Measurements from ENCODE around the gene ACSL6.

The ACSL6 gene

DNA sequence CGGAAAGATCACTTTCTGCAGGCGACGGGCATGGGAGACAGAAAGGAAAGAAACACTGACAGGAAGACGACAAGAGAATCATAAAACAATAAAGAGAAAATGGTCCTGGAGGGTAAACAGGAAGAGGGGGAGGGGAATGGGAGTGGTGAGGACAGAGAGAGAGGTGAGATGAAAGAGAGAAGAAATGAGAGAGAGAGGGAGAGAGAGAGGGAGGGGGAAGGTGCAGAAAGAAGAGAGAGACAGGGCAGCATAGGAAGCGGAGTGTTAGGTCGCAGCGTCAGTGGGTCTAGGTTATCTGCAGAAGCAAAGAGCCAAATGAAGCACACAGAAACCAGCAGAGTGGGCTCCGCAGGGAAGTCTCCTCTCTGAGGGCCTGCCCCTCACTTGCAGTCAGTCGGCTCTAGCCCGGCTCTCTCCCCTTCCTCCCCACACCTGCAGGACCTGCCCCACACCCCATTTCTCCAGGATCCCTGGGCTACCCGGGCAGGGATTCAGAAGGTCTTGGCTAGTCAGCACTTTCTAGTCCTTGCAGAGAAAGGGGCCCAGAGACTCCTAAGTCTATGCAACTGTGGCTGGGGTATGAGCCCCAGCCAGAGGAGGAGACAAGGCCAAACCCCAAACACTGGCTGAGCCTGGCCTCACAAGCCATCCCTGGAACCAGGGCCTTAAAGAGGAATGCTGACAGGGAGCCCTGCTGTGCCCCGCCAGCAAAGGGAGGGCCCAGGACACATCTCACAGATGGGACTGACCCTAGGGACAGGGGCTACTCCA is 36.3 kb downstream of the ACSL6 start:
- Histone ChIP-seq H3K4me1 (ENCODE audit: insufficient read depth, low read length) (peaks cover 8% of the 10 kb centered on the region), H3K36me3 (ENCODE audit: insufficient read depth, low read length) (no peaks in the 10 kb centered on the region), H3K9ac (ENCODE audit: low read depth, low read length) (no peak overlapping the region), H3K9me3 (ENCODE audit: control insufficient read depth, insufficient read depth, low read length) (no peaks in the 10 kb centered on the region)

DNA sequence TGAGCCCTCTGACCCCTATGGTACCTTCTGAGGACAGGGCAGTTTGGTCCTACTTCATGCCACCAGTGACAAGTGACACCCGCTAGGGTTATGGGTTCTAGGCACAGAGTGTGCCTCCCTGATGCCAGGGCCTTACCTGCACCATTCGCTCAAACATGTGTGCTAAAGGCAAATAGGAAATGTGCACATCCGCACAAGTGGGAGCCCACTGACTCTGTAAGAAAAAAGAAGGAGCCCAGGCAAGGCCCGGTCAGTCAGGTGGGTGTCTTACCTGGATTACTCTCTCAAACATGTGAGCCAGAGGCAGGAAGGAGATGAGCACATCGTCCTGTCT is 36.9 kb downstream of the ACSL6 start:
- H3K9me3 ChIP-seq (ENCODE audit: control insufficient read depth, insufficient read depth, low read length) = no peaks in the 10 kb centered on the region
- no peak overlapping the region for H3K9ac ChIP-seq (ENCODE audit: low read depth, low read length)
- no peaks in the 10 kb centered on the region for H3K36me3 ChIP-seq (ENCODE audit: insufficient read depth, low read length)
- peaks cover 8% of the 10 kb centered on the region for H3K4me1 ChIP-seq (ENCODE audit: insufficient read depth, low read length)

DNA sequence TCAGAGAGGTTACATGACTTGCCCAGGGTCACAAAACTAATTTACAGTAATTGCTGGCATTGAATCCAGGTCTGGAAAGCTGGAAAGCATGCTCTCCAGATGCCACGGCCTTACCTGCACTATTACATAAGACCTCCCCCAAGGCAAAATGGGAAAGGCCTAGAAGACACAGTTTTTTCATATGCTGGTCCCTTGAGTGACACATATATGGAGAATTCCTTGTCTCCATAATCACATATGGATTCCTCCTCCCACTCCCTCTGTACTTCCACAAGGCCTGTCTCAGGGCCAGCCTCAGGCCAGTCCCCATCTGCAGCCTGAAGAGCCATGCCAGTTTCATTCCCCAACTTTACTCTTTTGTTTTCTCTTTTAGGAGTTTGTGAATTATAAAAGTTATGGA is 37.4 kb downstream of the ACSL6 start:
- no peak overlapping the region for H3K9ac ChIP-seq (ENCODE audit: low read depth, low read length)
- no peaks in the 10 kb centered on the region for H3K9me3 ChIP-seq (ENCODE audit: control insufficient read depth, insufficient read depth, low read length)
- H3K4me1 ChIP-seq (ENCODE audit: insufficient read depth, low read length) = peaks cover 8% of the 10 kb centered on the region
- no peaks in the 10 kb centered on the region for H3K36me3 ChIP-seq (ENCODE audit: insufficient read depth, low read length)

DNA sequence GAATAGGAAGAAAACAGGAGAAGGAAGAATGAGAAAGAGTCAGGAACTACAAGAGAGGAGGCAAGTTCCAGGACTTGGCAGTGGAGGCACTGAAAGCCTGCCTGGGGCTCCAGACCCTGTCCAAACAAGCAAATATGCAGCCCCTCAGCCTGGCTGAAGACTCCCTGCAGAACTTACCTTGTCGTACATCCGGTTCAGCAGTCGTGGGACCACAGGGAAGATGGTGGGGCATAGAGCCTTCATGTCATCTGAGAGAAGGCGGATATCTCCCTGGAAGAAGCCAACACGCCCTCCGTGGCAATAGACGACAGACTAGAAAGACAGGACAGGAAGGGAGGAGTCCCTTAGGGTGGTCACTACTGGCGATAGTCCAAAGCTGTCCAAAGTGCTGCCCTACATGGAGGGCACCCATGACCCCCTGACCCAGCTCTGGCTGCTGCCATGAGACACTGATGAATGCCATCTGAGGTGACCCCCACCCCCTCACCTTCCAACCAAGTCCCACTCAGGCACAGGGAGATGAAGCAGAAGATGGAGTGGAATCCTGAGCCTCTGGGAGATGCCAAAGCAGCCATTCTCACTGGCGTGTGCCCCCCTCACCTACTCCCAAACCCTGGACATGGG is 38.3 kb downstream of the ACSL6 start:
- H3K9me3 ChIP-seq (ENCODE audit: control insufficient read depth, insufficient read depth, low read length) = no peaks in the 10 kb centered on the region
- peaks cover 8% of the 10 kb centered on the region for H3K4me1 ChIP-seq (ENCODE audit: insufficient read depth, low read length)
- no peaks in the 10 kb centered on the region for H3K36me3 ChIP-seq (ENCODE audit: insufficient read depth, low read length)
- H3K9ac ChIP-seq (ENCODE audit: low read depth, low read length) = no peak overlapping the region

DNA sequence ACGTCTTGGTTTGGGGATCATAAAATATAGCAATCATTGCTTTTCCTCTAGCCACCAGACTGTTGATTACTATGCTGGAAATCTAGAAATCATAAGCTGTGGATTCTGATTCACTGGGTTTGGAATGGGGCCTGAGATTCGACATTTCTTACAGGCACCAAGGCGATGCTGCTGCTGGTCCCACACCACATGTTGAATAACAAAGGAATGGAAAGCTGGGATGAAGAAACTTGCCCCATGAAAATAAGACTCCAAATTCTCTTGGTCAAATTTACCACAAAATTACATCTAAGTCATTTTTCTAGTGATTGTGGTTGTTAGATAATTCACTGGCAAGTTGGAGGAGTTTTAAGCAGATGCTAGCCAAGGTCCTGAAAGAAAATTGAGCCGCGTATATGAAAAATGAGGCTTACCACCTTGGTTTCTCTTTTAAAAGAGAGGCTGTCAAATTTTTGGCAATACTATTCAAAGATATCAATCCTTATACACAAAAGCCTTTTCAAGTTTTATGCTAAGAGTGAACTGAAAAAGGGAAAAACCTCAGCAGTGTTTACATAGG is 43.0 kb downstream of the ACSL6 start:
- no peaks in the 10 kb centered on the region for H3K4me1 ChIP-seq (ENCODE audit: insufficient read depth, low read length)
- no peaks in the 10 kb centered on the region for H3K9me3 ChIP-seq (ENCODE audit: control insufficient read depth, insufficient read depth, low read length)
- no peaks in the 10 kb centered on the region for H3K36me3 ChIP-seq (ENCODE audit: insufficient read depth, low read length)
- H3K9ac ChIP-seq (ENCODE audit: low read depth, low read length) = no peak overlapping the region

DNA sequence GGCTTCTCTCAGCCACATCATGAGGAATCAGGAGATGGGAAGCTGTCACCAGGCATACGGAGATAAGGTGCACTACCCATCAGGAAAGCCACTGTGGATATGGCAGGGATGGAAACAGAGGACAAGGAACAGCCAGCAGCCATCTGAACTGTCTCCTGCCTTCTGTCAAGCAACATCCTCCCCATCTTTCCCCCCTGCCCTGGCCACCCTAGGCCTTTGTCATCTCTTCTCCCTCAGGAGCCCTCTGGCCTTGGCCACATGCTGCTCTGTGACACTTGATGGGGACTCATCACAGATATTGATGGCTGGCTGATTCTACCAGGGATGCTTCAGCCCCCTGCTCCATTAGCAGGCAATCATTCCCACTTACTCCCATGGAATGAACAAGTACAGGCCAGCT is 44.9 kb downstream of the ACSL6 start:
- Histone ChIP-seq H3K4me1 (ENCODE audit: insufficient read depth, low read length) (no peaks in the 10 kb centered on the region), H3K9ac (ENCODE audit: low read depth, low read length) (no peak overlapping the region), H3K9me3 (ENCODE audit: control insufficient read depth, insufficient read depth, low read length) (no peaks in the 10 kb centered on the region), H3K36me3 (ENCODE audit: insufficient read depth, low read length) (no peaks in the 10 kb centered on the region)

DNA sequence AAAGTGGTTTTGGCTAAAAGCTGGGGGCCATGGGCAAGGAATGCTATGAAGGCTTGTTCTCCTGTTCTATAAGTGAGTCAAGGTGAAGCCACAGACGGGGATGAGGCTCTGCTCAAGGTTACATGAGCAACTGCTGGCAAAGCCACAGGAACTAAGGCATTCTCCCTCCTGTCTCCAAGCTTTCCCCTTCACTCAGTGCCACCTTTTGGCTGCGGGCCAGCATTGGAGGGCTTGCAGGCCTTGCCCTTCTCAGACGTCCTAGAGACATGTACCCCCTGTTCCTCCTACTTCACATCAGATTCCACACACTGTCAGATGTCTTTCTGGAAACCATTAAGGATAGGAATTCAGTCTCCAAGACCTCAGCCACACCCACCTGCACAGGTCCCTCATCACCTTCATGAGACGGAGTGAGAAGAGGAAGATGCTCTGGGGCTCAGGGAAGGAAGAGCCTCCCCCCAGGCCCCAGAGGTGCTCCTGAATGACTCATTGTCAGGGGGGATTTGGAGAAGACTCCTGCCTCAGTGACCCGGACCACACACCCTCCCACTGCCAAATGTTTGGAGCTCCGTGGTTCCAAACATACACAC is 45.5 kb downstream of the ACSL6 start:
- Histone ChIP-seq H3K9me3 (ENCODE audit: control insufficient read depth, insufficient read depth, low read length) (no peaks in the 10 kb centered on the region), H3K36me3 (ENCODE audit: insufficient read depth, low read length) (no peaks in the 10 kb centered on the region), H3K9ac (ENCODE audit: low read depth, low read length) (no peak overlapping the region), H3K4me1 (ENCODE audit: insufficient read depth, low read length) (no peaks in the 10 kb centered on the region)

DNA sequence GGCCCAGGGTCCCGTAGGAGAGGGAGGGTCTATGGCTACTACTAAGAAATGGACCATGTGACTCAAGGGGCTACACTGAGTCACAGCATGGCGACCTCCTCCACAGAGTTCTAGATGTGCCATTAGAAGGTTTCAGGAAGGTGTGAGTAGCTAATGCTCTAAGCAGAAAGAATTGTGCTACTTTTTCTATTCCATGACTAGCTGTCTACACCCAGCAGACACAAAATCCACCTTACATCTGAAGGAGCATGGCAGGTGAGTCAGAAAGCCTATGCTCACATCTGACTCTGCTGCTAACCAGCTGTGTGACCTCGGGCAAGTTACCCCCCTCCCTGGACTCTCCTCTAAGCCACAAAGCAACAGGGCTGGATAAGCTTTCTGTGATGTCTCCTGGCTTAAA is 51.6 kb downstream of the ACSL6 start:
- Histone ChIP-seq H3K9me3 (ENCODE audit: control insufficient read depth, insufficient read depth, low read length) (no peaks in the 10 kb centered on the region), H3K9ac (ENCODE audit: low read depth, low read length) (no peak overlapping the region), H3K4me1 (ENCODE audit: insufficient read depth, low read length) (0 out of 2 replicates have a peak, but pooled peaks cover 5% of the 10 kb centered on the region)

DNA sequence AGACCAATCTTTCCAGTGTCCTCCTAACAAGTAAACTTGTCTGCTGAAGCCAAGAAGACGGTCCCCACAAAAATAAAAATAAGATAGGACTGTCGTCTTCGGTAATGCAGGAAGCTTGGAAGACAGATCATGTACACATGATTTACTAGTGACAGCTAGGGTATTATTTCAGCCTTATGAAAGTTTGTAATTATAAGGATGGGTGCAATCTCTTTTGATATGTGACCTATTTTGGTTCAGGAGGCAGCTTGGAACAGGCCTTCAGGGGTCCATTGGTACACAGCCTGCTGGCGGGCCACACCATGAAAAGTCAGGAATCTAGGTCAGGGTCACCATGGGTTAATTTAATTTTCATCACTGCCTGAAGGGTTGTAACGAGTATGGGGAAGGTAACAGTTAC is 52.3 kb downstream of the ACSL6 start:
- Histone ChIP-seq H3K36me3 (ENCODE audit: insufficient read depth, low read length) (no peaks in the 10 kb centered on the region; the same call in 1 of the 2 replicates), H3K4me1 (ENCODE audit: insufficient read depth, low read length) (0 out of 2 replicates have a peak, but pooled peaks cover 5% of the 10 kb centered on the region), H3K9ac (ENCODE audit: low read depth, low read length) (no peak overlapping the region), H3K9me3 (ENCODE audit: control insufficient read depth, insufficient read depth, low read length) (no peaks in the 10 kb centered on the region)

More for the DNA sequence above, 51.6 kb downstream of the ACSL6 start:
- no peaks in the 10 kb centered on the region; the same call in 1 of the 2 replicates for H3K36me3 ChIP-seq (ENCODE audit: insufficient read depth, low read length)

DNA sequence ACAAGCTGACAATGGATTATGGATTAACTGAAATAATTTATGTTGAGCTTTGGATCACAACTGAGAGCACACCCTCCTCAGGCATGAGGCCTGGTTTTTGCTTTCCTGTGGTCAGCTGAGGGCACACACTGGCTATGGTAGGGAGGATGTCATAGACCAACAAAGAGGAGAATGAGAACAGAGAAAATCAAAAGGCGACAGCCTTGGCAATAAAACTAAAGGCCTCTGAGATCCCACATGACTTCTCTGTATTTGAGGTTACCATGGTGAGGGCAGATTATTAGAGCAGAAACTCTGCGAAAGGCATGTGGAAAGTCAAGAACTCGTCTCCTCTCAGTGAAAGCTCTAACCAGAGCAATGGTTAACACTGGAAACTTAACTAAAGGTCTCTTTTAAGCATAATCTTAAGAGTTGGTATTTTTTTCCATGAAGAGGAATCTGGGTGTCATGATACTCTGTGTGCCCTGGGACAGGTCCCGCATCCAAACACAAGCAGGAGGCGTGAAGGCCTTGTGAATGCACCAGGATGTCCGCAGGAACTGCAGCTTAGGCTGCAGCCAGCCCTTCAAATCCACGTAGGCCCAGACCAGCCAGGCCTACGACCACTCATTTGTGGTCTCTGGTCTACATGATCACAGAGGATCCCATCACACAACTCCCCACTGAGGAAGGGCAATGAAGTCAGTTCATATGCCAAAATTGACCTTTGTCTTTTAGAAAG is 53.6 kb downstream of the ACSL6 start:
- no peaks in the 10 kb centered on the region for H3K9me3 ChIP-seq (ENCODE audit: control insufficient read depth, insufficient read depth, low read length)
- no peak overlapping the region for H3K9ac ChIP-seq (ENCODE audit: low read depth, low read length)
- no peaks in the 10 kb centered on the region; the same call in 1 of the 2 replicates for H3K36me3 ChIP-seq (ENCODE audit: insufficient read depth, low read length)
- 0 out of 2 replicates have a peak, but pooled peaks cover 5% of the 10 kb centered on the region for H3K4me1 ChIP-seq (ENCODE audit: insufficient read depth, low read length)

DNA sequence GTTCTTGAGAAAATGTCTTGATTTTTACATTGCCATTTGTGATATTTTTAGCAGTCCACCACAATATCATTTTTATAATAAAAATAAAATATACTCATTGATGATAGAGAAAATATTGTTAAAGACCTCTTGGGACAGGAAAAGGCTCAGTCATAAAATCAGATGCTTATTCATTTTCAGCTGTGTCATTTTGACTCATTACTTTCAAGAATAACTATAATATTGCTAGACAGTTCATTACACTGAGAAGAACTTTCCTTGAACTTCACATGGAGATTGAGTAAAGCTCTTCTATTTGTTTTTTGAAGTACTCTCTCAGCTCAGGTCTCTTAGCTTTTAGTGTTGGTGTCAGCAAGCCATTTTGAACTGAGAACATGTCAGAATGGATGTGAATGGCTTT is 57.5 kb downstream of the ACSL6 start:
- no peaks in the 10 kb centered on the region for H3K4me1 ChIP-seq (ENCODE audit: insufficient read depth, low read length)
- no peak overlapping the region for H3K9ac ChIP-seq (ENCODE audit: low read depth, low read length)
- no peaks in the 10 kb centered on the region for H3K9me3 ChIP-seq (ENCODE audit: control insufficient read depth, insufficient read depth, low read length)
- H3K36me3 ChIP-seq (ENCODE audit: insufficient read depth, low read length) = no peaks in the 10 kb centered on the region

DNA sequence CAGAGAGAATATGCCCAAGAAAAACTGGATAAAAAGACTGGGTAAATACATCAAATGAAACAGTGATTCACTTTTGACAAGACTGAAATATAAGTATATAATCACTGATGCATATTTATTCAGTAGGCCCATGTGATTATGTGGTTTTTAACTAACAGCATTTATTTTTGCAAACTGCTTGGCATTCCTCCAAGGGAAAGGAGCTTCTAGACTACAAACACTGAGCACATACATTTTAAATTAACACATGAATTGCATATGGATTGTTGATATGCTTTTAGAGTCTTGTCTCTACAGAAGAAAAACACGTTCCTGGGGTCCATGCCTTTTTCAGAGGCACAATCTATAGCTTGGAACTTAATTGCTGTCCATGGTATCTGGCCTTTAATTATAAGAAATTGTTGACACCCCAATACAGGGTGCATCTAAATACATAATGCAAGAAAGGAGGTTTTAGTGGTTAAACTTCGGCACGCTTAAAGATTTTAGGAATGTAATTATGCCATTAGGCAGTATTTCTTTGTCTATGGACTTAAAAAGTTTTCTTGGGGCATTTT is 59.1 kb downstream of the ACSL6 start:
- Histone ChIP-seq H3K9ac (ENCODE audit: low read depth, low read length) (no peak overlapping the region), H3K36me3 (ENCODE audit: insufficient read depth, low read length) (no peaks in the 10 kb centered on the region), H3K4me1 (ENCODE audit: insufficient read depth, low read length) (no peaks in the 10 kb centered on the region), H3K9me3 (ENCODE audit: control insufficient read depth, insufficient read depth, low read length) (no peaks in the 10 kb centered on the region)

DNA sequence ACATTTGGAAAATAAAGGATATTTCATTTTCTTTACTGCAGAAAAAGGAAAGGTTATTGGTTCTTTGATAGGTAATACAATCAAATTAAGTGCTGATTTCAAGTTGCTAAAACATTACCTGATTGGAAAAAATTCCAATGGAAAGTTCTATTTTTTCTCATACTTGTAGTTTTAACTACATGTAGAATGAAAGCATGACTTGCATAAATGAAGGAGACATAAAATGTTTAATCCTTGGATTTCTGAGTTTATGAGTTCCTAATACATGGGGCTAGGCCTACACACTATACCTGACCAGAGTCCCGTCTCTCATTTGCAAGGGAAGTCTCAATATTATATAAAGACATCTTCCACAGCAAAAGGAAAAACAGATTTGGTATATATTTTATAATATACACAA is 60.8 kb downstream of the ACSL6 start:
- Histone ChIP-seq H3K4me1 (ENCODE audit: insufficient read depth, low read length) (no peaks in the 10 kb centered on the region), H3K36me3 (ENCODE audit: insufficient read depth, low read length) (no peaks in the 10 kb centered on the region), H3K9ac (ENCODE audit: low read depth, low read length) (no peak overlapping the region), H3K9me3 (ENCODE audit: control insufficient read depth, insufficient read depth, low read length) (no peaks in the 10 kb centered on the region)

DNA sequence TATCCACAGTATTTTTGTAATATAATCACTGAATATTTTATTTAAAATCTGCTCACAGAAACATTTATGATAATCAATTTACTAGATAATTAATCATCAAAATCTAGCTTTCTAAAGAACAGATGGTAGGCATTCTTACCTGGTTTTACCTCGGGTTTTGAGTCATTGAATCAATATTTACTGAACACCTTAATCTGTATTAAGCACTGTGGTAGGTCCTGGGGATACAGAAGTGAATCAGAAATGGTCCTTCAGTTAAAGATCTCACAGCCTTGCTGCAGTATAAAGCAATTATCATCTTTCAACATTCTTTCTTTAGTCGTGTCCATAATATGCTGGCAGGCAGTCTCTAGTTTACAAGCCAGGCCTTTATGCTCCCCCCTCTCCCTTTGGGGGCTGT is 64.0 kb downstream of the ACSL6 start:
- Histone ChIP-seq H3K9me3 (ENCODE audit: control insufficient read depth, insufficient read depth, low read length) (no peaks in the 10 kb centered on the region), H3K36me3 (ENCODE audit: insufficient read depth, low read length) (no peaks in the 10 kb centered on the region), H3K4me1 (ENCODE audit: insufficient read depth, low read length) (no peaks in the 10 kb centered on the region), H3K9ac (ENCODE audit: low read depth, low read length) (no peak overlapping the region)
